LNCaP clone FGC (cell line): Measurements from ENCODE around the gene GABRP.
"Not testable (repeated sequence)": the region's sequence is repeated elsewhere in the genome, so short reads cannot be mapped to it uniquely, and the experiment has no call there.

Experiments used
- DNase-seq: peaks from one replicate; pipeline ENCODE4 v3.0.0-alpha.2; 2011; ENCODE audit warnings: low read depth
- H3K4me3 ChIP-seq: 2 replicates; pipeline ENCODE4 v1.5.1; 2011; ENCODE audit warnings: mild to moderate bottlenecking, low read depth, low read length, control low read depth
- TF ChIP-seq, protein P1 (sequence below): IDR thresholded peaks from 2 replicates; pipeline ENCODE4 v1.5.1; 2012; ENCODE audit warnings: mild to moderate bottlenecking; ENCODE audit not compliant: control insufficient read depth, insufficient read depth; ENCODE audit errors: extremely low read depth

Gene GABRP

DNA sequence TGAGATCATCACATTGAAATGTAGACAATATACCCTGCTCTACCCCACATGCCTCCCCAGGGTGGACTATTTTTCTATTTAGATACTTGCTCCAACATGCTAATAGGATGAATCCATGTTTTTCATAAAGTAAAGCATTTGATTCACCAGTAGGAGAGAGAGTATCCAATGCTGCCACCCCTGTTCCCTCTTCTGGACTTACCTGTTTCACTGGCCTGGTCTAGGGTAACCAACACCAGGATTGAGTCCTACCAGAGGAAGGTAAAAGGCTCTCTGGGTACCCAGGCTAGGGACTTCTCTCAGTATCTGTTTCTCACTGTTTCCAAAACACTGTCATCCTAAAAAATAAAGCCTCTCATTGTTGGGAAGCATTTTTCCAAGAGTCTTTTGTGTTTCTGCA, 30.2 kb upstream of the GABRP start:
- TF ChIP-seq, protein P1, sequence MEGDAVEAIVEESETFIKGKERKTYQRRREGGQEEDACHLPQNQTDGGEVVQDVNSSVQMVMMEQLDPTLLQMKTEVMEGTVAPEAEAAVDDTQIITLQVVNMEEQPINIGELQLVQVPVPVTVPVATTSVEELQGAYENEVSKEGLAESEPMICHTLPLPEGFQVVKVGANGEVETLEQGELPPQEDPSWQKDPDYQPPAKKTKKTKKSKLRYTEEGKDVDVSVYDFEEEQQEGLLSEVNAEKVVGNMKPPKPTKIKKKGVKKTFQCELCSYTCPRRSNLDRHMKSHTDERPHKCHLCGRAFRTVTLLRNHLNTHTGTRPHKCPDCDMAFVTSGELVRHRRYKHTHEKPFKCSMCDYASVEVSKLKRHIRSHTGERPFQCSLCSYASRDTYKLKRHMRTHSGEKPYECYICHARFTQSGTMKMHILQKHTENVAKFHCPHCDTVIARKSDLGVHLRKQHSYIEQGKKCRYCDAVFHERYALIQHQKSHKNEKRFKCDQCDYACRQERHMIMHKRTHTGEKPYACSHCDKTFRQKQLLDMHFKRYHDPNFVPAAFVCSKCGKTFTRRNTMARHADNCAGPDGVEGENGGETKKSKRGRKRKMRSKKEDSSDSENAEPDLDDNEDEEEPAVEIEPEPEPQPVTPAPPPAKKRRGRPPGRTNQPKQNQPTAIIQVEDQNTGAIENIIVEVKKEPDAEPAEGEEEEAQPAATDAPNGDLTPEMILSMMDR, result no peak
- DNase-seq, result no peak

DNA sequence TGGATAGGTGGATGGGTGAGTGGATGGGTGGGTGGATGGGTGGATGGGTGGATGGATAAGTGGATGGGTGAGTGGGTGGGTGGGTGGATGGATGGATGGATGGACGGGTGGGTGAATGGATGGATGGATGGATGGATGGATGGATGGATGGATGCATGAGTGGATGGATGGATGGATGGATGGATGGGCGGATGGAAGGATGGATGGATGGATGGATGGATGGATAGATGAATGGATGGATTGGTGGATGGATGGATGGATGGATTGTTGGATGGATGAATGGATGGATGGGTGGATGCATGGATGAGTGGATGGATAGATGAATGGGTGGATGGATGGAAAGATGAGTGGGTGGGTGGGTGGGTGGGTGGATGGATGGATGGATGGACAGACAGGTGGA, 29.0 kb upstream of the GABRP start:
- not testable (repeated sequence) for H3K4me3 ChIP-seq, DNase-seq

More for the DNA sequence above, 30.2 kb upstream of the GABRP start:
- no peak overlapping the region for H3K4me3 ChIP-seq

DNA sequence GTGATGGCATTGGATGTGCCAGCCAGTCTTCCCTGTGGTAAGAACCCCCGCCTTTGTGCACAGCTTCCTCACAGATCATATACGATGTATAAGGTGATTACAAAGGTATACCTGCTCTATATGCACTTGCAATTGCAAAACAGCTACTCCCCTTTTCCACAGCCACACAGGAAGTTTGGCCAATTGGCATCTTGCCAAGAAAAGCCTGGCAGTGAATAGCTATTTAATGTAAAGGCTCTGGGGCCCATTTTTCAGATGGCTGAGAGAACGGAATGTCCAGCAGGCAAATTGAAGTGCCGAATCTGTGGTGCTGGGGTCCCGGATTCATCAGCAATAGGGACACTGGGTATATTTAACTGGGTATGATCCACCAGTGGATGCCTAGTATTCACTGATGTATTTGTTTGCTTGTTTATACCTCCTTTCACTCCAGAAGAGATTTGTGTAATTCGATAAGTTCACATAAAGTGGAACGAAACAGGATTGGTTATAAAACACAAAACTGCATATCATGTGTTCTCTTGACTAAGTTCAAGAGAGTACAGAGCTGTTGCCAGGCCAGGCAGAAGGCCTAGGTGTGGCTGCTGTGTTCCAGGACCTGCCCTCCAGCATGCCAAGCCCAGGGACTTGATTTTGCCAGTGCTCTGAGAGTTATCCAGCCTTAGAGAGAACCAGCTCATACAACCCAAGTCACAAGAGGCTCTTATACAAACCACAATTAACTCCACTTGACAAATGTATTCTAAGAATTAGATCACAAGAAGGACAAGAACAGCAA, 27.7 kb upstream of the GABRP start:
- TF ChIP-seq, protein P1, result no peak
- DNase-seq, result peak; percentile 50
- H3K4me3 ChIP-seq, result no peak overlapping the region

DNA sequence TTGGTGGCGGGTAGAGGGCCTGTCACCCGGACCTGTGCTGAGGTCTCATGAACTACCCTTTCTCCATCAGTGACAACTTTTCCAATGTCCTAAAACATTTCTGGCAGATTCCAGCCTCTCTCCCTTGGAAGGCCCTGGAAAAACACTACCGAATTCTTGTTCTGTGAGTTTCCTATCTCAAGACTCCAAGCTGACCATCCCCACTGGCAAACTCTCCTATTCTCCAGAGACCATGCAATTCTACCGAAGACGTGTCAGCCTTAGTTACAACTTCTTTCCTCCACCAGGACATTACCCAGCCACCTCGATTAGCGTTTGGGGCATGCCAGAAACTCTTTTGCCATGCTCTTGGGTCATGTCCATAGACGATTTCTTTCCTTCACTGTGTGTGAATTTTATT, 26.8 kb upstream of the GABRP start:
- DNase-seq, result no peak
- TF ChIP-seq, protein P1, result no peak

DNA sequence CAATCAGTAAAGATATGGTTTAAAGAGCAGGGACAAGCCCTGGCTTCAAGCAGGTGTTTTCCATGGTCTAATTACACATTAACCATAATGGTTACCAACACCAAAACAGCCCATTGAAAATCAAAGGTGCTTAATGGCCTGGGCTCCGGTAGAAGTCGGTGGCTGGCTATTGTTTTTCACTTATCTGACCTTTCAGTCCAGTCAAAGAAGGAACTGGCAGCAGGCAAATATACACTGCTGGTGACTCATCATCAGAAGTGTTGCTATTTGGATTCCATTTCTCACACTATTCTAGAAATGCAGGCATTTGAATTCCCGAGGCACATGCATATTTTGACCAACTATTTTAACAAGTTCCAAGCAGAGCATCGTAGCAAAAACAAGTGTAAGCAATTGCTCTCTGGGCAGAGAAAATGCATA, 26.3 kb upstream of the GABRP start:
- no peak overlapping the region for H3K4me3 ChIP-seq
- TF ChIP-seq, protein P1, result no peak
- no peak for DNase-seq

More for the DNA sequence above, 26.8 kb upstream of the GABRP start:
- H3K4me3 ChIP-seq, result no peak overlapping the region

DNA sequence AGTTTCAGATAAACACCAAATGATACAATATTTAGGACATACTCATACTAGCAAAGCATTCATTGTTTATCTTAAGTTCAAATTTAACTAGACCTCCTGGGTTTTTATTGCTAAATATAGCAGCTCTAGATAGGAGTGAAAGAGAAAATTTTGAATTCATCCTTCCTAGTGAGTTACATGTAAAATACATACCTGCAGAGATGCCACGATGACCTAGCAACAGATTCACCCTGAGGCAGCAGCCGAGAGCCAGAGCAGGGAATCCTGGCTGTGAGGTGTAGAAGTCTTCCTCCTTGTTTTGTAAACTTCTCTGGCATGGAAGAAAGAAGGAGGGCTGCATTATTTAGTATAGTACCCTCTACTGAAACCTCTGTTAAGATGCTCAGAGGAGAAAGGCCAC, 25.9 kb upstream of the GABRP start:
- TF ChIP-seq, protein P1, result no peak
- no peak for DNase-seq
- no peak overlapping the region for H3K4me3 ChIP-seq

DNA sequence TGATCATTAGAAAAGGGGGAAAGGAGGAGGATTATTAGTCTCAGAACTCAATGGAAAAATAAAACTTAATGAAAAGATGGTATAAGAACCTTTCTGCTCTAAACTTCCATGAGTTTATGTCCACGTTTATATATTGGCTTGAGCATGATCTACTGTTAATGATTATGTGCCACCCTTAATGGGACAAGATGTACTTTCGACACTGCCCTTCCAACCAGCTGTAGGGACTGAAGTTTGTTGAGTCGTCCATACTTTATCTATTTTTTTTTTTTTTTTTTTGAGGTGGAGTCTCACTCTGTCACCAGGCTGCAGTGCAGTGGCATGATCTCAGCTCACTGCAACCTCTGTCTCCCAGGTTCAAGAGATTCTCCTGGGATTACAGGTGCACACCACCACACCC, 25.0 kb upstream of the GABRP start:
- TF ChIP-seq, protein P1, result no peak
- no peak overlapping the region for H3K4me3 ChIP-seq
- DNase-seq, result no peak
